Vagina (tissue), 2 donors: Measurements from ENCODE around the gene ACOT6. TPM values are rescaled to one million over a fixed set of nuclear protein-coding genes. Genes with fewer than 3 reads are reported as not detected.

Experiments
- DNase-seq, 2 donors: peaks; one replicate each; pipeline ENCODE4 v3.0.0-alpha.2; 2017; ENCODE audit errors: extremely low spot score in 2 of 2
- H3K27ac ChIP-seq: fragments of 200-600 bp; sonication (generic); one replicate; pipeline ENCODE4 v1.5.1; 2019
- H3K27me3 ChIP-seq: fragments of 200-600 bp; sonication (generic); one replicate; pipeline ENCODE4 v1.5.1; 2019
- H3K36me3 ChIP-seq, 2 donors: fragments of 200-600 bp; sonication (generic); one replicate each; pipeline ENCODE4 v1.5.1; 2017 to 2019
- H3K4me1 ChIP-seq: fragments of 200-600 bp; sonication (generic); one replicate; pipeline ENCODE4 v1.5.1; 2019
- H3K4me3 ChIP-seq, 2 donors: fragments of 200-600 bp; sonication (generic); 1 replicate in 1 of 2; 2 replicates in 1 of 2; pipeline ENCODE4 v1.5.1; 2016 to 2019
- H3K9me3 ChIP-seq: fragments of 200-600 bp; sonication (generic); one replicate; pipeline ENCODE4 v1.5.1; 2019
- POLR2A ChIP-seq, 2 donors: fragments of 450-650 bp; IDR thresholded peaks; one replicate each; pipeline ENCODE4 v1.6.1; 2017; ENCODE audit warnings: antibody characterized with exemption in 2 of 2, mild to moderate bottlenecking in 2 of 2, moderate library complexity in 2 of 2
- POLR2AphosphoS5 ChIP-seq, 2 donors: sonication (generic); formaldehyde crosslinking; IDR thresholded peaks; one replicate each; pipeline ENCODE4 v1.9.0; 2017; ENCODE audit warnings: antibody characterized with exemption in 2 of 2, mild to moderate bottlenecking in 2 of 2, low read depth in 1 of 2; ENCODE audit not compliant: insufficient read depth in 1 of 2
- intact Hi-C: fragments of 100-400 bp; cut with DNase I; formaldehyde crosslinking; loops from one replicate; pipeline ENCODE4 v1.15.1; 2023
- total RNA-seq: library from RNA; depleted of rRNA; stranded (reverse); fragments of >200 nt; gene quantifications from one replicate; pipeline ENCODE4 v1.2.3, GENCODE V29; 2016
- TF ChIP-seq, protein P1 (sequence below), 3 experiments: fragments of 450-650 bp in 2 of 3; fragments of 200-600 bp in 1 of 3; sonication (generic) in 1 of 3; IDR thresholded peaks; one replicate each; pipeline ENCODE4 v1.5.1; 2017 to 2019; ENCODE audit warnings: antibody characterized with exemption in 3 of 3, mild to moderate bottlenecking in 2 of 3, moderate library complexity in 2 of 3

ACOT6 gene
- total RNA-seq, 1 donor from 2014 or later = not detected

DNA sequence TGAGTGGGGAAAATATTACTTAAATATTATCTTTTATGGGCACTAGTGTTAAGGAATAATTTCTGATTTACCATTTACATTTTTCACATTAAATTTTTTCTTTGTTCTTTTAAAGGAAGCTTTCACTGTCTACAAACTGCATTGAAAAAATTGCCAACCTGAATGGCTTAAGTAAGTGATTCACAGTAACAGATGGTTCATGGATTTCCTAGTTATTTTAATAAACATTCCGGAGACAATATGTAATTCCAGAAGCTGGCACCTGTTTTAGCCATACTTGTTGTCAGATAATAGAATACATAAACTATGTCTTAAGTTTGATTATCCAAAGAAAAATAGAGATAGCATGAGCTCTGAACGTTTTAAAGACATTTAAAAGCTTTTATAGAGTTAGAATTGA is 49.6 kb downstream of the ACOT6 start:
- peaks cover 0 to 4% of the 10 kb centered on the region in 2 donors for H3K36me3 ChIP-seq
- H3K4me3 ChIP-seq = no peak overlapping the region
- DNase-seq = no peak
- H3K9me3 ChIP-seq = no peaks in the 10 kb centered on the region
- no peaks in the 10 kb centered on the region for H3K27me3 ChIP-seq
- H3K4me1 ChIP-seq = no peaks in the 10 kb centered on the region
- TF ChIP-seq POLR2AphosphoS5 (IDR thresholded peaks at IDR 0.05; ENCODE audit: insufficient read depth in 1 of 2, low read depth in 1 of 2) (no peak), POLR2A (IDR thresholded peaks at IDR 0.05) (no peak)
- TF ChIP-seq, protein P1, sequence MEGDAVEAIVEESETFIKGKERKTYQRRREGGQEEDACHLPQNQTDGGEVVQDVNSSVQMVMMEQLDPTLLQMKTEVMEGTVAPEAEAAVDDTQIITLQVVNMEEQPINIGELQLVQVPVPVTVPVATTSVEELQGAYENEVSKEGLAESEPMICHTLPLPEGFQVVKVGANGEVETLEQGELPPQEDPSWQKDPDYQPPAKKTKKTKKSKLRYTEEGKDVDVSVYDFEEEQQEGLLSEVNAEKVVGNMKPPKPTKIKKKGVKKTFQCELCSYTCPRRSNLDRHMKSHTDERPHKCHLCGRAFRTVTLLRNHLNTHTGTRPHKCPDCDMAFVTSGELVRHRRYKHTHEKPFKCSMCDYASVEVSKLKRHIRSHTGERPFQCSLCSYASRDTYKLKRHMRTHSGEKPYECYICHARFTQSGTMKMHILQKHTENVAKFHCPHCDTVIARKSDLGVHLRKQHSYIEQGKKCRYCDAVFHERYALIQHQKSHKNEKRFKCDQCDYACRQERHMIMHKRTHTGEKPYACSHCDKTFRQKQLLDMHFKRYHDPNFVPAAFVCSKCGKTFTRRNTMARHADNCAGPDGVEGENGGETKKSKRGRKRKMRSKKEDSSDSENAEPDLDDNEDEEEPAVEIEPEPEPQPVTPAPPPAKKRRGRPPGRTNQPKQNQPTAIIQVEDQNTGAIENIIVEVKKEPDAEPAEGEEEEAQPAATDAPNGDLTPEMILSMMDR (IDR thresholded peaks at IDR 0.05) = no peak
- H3K27ac ChIP-seq = no peak overlapping the region
- intact Hi-C loops = no loop called here

DNA sequence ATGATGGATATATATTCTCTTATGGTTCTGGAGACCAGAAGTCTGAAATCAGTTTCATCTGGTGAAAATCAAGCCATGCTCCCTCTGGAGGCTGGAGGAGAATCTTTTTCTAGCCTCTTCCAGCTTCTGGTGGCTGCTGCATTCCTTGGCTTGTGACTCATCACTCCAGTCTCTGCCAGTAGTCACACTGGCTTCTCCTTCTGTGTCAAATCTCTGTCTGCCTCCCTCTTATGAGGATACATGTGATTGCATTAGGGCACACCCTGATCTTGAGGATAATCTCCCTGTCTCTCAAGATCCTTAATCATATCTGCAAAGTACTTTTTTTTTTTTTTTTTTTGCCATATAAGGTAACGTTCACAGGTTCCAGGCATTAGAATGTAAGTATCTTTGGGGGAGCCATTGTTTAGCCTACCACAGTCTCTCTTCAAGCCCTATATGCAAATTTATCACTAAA is 50.2 kb downstream of the ACOT6 start:
- Histone ChIP-seq H3K27ac (no peak overlapping the region), H3K4me3 (no peak overlapping the region), H3K36me3 (peaks cover 0 to 4% of the 10 kb centered on the region in 2 donors), H3K4me1 (no peaks in the 10 kb centered on the region), H3K9me3 (no peaks in the 10 kb centered on the region), H3K27me3 (no peaks in the 10 kb centered on the region)
- peak in 1 of 2 donors; percentile 75 for TF ChIP-seq POLR2AphosphoS5 (IDR thresholded peaks at IDR 0.05; ENCODE audit: insufficient read depth in 1 of 2, low read depth in 1 of 2)
- no peak for TF ChIP-seq POLR2A (IDR thresholded peaks at IDR 0.05)
- TF ChIP-seq, protein P1 (IDR thresholded peaks at IDR 0.05) = peak in 1 of 3 experiments; percentile 25
- no peak for DNase-seq
- intact Hi-C loops = no loop called here

DNA sequence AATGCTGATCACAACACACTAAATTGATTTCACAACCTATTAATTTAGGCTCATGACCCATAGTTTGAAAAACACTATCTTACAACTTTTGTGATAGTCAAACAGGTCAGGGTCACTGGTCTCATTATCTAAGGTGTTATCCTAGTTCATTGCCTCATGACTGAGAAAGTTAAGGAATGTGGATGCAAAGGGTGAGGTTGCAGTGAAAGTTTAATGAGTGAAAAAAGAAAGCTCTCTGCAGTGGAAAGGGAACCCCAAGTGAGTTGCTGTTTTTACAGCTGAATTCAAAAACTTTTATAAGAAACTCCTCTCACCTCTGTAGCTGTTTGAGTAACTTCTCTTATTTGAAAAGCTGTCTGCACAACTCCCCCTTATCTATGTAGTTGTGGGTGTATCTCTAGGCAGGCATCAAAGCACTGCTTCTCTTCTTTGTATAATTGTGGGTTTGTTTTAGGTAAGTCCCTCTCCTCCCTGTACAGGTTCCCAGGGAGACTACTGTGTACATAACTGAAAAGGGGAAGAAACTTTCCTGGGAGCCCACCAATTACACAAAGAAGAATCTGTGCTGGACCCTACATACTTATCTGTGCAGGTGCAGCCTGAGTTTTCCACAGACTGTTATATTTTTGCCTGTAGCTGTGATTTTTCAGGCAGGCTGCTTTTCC is 51.4 kb downstream of the ACOT6 start:
- Histone ChIP-seq H3K27ac (no peak overlapping the region), H3K4me3 (no peak overlapping the region), H3K4me1 (no peaks in the 10 kb centered on the region), H3K9me3 (no peaks in the 10 kb centered on the region), H3K27me3 (no peaks in the 10 kb centered on the region), H3K36me3 (peaks cover 0 to 4% of the 10 kb centered on the region in 2 donors)
- TF ChIP-seq POLR2A (IDR thresholded peaks at IDR 0.05) (no peak), POLR2AphosphoS5 (IDR thresholded peaks at IDR 0.05; ENCODE audit: insufficient read depth in 1 of 2, low read depth in 1 of 2) (no peak)
- TF ChIP-seq, protein P1 (IDR thresholded peaks at IDR 0.05) = no peak
- intact Hi-C loops = no loop called here
- DNase-seq = no peak

DNA sequence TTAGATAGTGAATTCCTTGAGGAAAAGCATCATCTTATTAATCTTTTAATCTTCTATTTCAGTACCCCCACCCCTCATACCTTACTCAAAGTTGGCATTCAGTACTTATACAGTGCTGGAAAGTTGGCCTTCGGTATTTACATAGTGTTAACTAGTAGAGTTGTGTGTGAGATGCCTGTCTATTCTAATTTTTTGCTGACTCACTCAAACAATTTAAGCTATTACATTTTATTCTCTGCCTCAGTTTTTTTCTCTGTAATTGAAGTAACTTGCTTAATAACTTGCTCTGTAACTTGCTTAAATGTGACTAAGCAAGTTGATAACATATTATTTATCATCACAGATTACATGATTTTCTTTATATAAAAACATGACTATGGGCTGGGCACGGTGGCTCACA is 52.8 kb downstream of the ACOT6 start:
- Histone ChIP-seq H3K9me3 (no peaks in the 10 kb centered on the region), H3K4me3 (no peak overlapping the region), H3K36me3 (peaks cover 0 to 4% of the 10 kb centered on the region in 2 donors), H3K27me3 (no peaks in the 10 kb centered on the region), H3K27ac (no peak overlapping the region), H3K4me1 (no peaks in the 10 kb centered on the region)
- no peak for DNase-seq
- intact Hi-C loops = no loop called here
- TF ChIP-seq POLR2A (IDR thresholded peaks at IDR 0.05) (no peak), POLR2AphosphoS5 (IDR thresholded peaks at IDR 0.05; ENCODE audit: insufficient read depth in 1 of 2, low read depth in 1 of 2) (no peak)
- TF ChIP-seq, protein P1 (IDR thresholded peaks at IDR 0.05) = no peak

DNA sequence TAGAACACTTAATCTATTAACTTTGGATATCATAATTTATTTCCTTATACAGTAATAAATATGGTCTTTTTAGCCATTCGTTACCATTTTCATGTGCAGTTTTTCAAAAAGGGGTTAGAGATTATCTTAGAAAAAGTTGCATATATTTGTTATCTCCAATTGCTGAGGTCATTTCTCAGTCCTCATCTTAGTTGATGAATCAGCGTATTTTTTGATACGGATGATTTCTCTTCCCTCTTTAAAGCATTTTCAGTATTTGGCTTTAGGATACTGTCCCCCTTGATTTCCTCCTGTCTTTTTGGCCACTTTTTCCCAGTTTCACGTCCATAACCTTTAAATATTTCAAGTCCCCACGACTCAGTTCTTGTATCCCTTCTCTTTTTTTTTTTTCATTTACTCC is 54.3 kb downstream of the ACOT6 start:
- Histone ChIP-seq H3K27me3 (no peaks in the 10 kb centered on the region), H3K9me3 (no peaks in the 10 kb centered on the region), H3K36me3 (peaks cover 0 to 4% of the 10 kb centered on the region in 2 donors), H3K4me1 (no peaks in the 10 kb centered on the region), H3K27ac (no peak overlapping the region), H3K4me3 (no peak overlapping the region)
- no peak for DNase-seq
- intact Hi-C loops = no loop called here
- no peak for TF ChIP-seq POLR2AphosphoS5 (IDR thresholded peaks at IDR 0.05; ENCODE audit: insufficient read depth in 1 of 2, low read depth in 1 of 2)
- TF ChIP-seq POLR2A (IDR thresholded peaks at IDR 0.05) = no peak
- TF ChIP-seq, protein P1 (IDR thresholded peaks at IDR 0.05) = no peak
